PC-9 (cell line): ENCODE measurements around the gene BRDT.

Experiments
- CTCF ChIP-seq: fragments of 200-600 bp; sonication (generic); conservative IDR thresholded peaks from 2 replicates; pipeline ENCODE4 v1.6.1; 2017; ENCODE audit warnings: mixed run types, antibody characterized with exemption, mild to moderate bottlenecking, moderate library complexity
- EZH2 ChIP-seq: fragments of 200-600 bp; sonication (generic); IDR thresholded peaks from 2 replicates; pipeline ENCODE4 v1.8.0; 2017; ENCODE audit warnings: antibody characterized with exemption, low read depth

GRCh38 chr1:91993256-91993655 lies 44.1 kb downstream of the BRDT start:
- TF ChIP-seq CTCF (no peak), EZH2 (no peak)
